Activated CD8-positive, alpha-beta memory T cell treated with anti-CD3 and anti-CD28 coated beads, Interleukin-2, amount 50 U/mL, for 24 hours (primary cell): ENCODE measurements around the gene SLC8A2.
A peak's percentile ranks its signal among the peaks of the same experiment; 100 is the strongest.
"Not testable (repeated sequence)": the region's sequence is repeated elsewhere in the genome, so short reads cannot be mapped to it uniquely, and the experiment has no call there.

Experiments
- DNase-seq: peaks from one replicate; pipeline ENCODE4 v3.0.0-alpha.2; 2020; ENCODE audit errors: extremely low read depth

The SLC8A2 gene

GRCh38 chr19:47411696-47412095 lies 60.0 kb downstream of the SLC8A2 start:
- not testable (repeated sequence) for DNase-seq

GRCh38 chr19:47411101-47411500 lies 60.6 kb downstream of the SLC8A2 start:
- DNase-seq, result no peak

- no peak for DNase-seq
These were observed 63.3 kb downstream of the SLC8A2 start for GRCh38 chr19:47408156-47408938.

GRCh38 chr19:47407417-47407774 lies 64.3 kb downstream of the SLC8A2 start:
- no peak for DNase-seq

DNA sequence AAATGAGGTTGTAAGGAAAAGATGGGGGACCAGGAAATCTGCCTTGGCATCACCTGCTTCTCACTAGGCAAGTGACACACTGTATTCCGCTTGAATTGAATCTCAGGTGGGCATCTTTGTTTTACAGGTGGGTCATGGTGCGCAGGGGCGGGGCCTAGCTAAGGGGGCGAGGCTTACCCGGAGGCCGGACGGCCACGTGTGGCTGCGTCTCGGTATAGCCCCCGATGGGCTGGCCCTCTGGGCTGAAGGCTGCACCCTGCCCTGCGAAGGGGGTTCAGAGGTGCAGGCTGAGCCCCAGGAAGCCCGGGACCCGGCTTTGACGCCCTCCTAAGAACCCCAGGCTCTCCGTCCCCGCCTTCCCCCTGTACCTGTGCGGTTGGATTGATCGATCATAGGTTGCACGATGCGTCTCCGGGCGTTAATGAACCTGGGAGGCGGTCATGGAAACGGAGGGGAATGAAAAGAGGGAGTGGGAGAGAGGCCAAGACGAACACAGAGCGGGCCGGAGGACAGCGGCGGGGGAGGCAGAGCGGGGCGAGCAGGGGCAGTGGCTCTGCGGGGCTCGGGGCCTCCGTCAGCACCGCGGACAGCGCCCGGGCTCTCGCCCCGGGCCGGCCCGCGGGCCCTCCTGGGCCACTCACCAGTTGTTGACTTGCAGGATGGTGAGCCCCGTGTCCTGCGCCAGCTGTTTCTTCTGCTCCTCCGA lies 64.8 kb downstream of the SLC8A2 start:
- no peak for DNase-seq

GRCh38 chr19:47405854-47406417 lies 65.8 kb downstream of the SLC8A2 start:
- no peak for DNase-seq

GRCh38 chr19:47405197-47405550 lies 66.5 kb downstream of the SLC8A2 start:
- DNase-seq, result no peak

GRCh38 chr19:47404334-47405196 lies 67.1 kb downstream of the SLC8A2 start:
- no peak for DNase-seq

- no peak for DNase-seq
These were observed 69.2 kb downstream of the SLC8A2 start for GRCh38 chr19:47402504-47402903.

GRCh38 chr19:47398707-47399597 lies 72.7 kb downstream of the SLC8A2 start:
- DNase-seq, result no peak

- DNase-seq, result peak; percentile 62
These were observed 80.0 kb downstream of the SLC8A2 start for GRCh38 chr19:47391510-47392223.

DNA sequence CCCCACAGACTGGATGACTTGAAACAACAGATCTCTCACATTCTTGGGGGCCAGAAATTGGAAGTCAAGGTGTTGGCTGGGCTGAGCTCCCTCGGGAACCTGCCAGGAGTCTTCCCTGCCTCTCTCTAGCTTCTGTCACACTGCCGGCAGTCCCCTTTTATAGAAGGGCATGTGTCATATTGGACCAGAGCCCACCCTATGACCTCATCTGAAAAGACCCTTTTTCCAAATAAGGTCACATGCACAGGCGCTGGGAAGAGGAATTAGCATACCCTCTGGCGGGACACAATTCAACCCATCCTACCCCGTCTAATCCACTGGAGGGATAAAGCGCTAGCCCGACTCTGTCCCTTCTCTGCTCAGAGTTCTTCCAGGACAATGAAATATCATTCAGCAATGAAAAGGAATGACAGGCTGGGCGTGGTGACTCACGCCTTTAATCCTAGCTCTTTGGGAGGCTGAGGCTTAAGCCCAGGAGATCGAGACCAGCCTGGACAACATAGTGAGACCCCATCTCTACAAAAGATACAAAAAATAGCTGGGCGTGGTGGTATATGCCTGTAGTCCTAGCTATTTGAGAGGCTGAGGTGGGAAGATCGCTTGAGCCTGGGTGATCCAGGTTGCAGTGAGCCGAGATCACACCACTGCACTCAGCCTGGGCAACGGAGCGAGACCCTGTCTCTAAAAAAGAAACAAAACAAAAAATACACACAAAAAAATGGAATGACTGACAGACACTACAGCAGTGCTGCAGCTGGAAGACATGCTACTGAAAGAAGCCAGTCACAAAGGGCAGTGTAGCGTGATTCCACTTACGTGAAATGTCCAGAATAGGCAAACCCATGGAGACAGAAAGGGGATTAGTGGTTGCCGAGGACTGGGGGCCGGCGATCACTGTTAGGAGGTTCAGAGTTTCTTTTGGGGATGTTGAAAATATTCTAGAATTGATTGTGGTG lies 80.9 kb downstream of the SLC8A2 start:
- no peak for DNase-seq

DNA sequence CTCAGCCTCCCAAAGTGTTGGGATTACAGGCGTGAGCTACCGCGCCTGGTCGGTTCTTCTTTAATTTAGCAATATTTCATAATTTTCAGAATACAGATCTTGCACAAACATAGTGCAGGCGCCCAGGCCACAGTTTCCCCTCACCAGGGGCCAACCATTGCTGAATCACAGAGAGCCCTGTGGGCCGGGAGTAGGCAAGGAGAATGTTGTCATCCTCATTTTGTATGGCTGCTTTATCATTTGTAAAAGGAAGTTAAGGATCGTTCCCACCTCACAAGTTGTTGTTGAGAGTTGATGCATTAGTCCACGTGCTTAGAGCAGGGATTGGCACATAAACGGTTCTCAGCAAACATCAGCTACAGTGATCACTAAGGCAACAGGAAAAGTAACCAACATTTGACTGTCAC lies 82.5 kb downstream of the SLC8A2 start:
- no peak for DNase-seq

DNA sequence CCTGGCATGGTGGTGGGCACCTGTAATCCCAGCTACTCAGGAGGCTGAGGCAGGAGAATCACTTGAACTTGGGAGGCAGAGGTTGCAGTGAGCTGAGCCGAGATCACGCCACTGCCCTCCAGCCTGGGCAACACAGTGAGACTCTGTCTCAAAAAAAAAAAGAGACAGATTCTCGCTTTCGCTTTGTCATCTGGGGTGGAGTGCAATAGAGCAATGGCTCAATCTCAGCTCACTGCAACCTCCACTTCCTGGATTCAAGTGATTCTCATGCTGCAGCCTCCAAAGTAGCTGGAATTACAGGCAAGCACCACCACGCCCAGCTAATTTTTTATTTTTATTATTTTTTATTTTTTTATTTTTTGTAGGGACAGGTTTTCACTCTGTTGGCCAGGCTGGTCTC lies 83.0 kb downstream of the SLC8A2 start:
- not testable (repeated sequence) for DNase-seq

- DNase-seq, result not testable (repeated sequence)
These were observed 84.1 kb downstream of the SLC8A2 start for GRCh38 chr19:47387623-47388022.

DNA sequence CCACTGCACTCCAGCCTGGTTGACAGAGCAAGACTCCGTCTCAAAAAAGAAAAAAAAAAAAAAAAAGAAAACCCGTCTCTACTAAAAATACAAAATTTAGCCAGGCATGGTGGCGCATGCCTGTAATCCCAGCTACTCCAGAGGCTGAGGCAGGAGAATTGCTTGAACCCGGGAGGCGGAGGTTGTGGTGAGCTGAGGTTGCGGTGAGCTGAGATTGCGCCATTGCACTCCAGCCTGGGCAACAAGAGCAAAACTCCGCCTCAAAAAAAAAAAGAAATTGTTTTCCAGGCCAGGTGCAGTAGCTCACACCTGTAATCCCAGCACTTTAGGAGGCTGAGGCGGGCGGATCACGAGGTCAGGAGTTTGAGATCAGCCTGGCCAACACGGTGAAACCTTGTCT lies 85.1 kb downstream of the SLC8A2 start:
- not testable (repeated sequence) for DNase-seq

- DNase-seq, result not testable (repeated sequence)
These were observed 87.2 kb downstream of the SLC8A2 start for GRCh38 chr19:47384533-47384932.

DNA sequence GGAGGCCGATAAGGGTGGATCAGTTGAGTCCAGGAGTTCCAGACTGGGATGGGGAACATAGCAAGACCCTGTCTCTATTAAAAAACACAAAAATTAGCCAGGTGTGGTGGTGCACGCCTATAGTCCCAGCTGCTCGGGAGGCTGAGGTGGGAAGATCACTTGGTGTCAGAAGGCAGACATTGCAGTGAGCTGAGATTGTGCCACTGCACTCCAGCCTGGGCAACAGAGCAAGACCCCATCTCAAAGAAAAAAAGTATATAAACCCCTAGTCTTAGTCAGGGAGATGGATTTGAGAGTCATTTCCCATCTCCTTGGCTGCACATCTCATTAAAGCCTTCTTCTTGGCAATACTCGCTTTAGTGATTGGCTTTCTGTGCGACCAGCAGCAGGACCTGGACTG lies 87.8 kb downstream of the SLC8A2 start:
- DNase-seq, result not testable (repeated sequence)

- DNase-seq, result no peak
These were observed 89.9 kb downstream of the SLC8A2 start for GRCh38 chr19:47381653-47382279.
